OCI-LY3 (cell line): ENCODE measurements around the gene TAPBP.

Experiments used
- H2AFZ ChIP-seq: fragments of 200-600, 300-600 bp; shearing (Covaris generic); 2 replicates; pipeline ENCODE4 v1.6.0; 2014; ENCODE audit warnings: antibody characterized with exemption, low read depth, low read length
- H3K27ac ChIP-seq: fragments of 200-600, 300-600 bp; sonication (generic); 2 replicates; pipeline ENCODE4 v1.5.1; 2014; ENCODE audit warnings: mild to moderate bottlenecking, low read length, moderate library complexity, mixed read lengths
- H3K27me3 ChIP-seq: fragments of 200-600, 300-600 bp; sonication (generic); 2 replicates; pipeline ENCODE4 v1.6.1; 2014; ENCODE audit warnings: low read depth, low read length, mixed read lengths
- H3K36me3 ChIP-seq: fragments of 200-600, 300-600 bp; sonication (generic); replicated peaks from 2 replicates; pipeline ENCODE3; 2014; ENCODE audit warnings: low read depth, low read length, mixed read lengths
- H3K4me1 ChIP-seq: fragments of 300-600, 200-600 bp; sonication (generic); 2 replicates; pipeline ENCODE4 v1.6.1; 2014; ENCODE audit warnings: low read length, mixed read lengths
- H3K4me2 ChIP-seq: fragments of 200-600, 300-600 bp; sonication (generic); 2 replicates; pipeline ENCODE4 v1.6.1; 2014; ENCODE audit warnings: low read length, mixed read lengths
- H3K4me3 ChIP-seq: fragments of 300-600, 200-600 bp; sonication (generic); 2 replicates; pipeline ENCODE4 v1.5.1; 2014; ENCODE audit warnings: antibody characterized with exemption, mild to moderate bottlenecking, low read length, moderate library complexity
- H3K79me2 ChIP-seq: fragments of 300-600, 200-600 bp; shearing (Covaris generic); 2 replicates; pipeline ENCODE4 v1.6.1; 2014; ENCODE audit warnings: mild to moderate bottlenecking, low read length, mixed read lengths
- H3K9ac ChIP-seq: fragments of 300-600, 200-600 bp; shearing (Covaris generic); 2 replicates; pipeline ENCODE4 v1.6.0; 2014; ENCODE audit warnings: mild to moderate bottlenecking, low read length, moderate library complexity
- H3K9me3 ChIP-seq: fragments of 200-600, 300-600 bp; shearing (Covaris generic); 2 replicates; pipeline ENCODE4 v1.6.1; 2014; ENCODE audit warnings: low read length, mixed read lengths; ENCODE audit not compliant: insufficient read depth
- H4K20me1 ChIP-seq: fragments of 200-600, 300-600 bp; sonication (generic); 2 replicates; pipeline ENCODE4 v1.6.1; 2016; ENCODE audit warnings: low read length, mixed read lengths; ENCODE audit not compliant: insufficient read depth
- EZH2phosphoT487 ChIP-seq: fragments of 200-600 bp; shearing (Covaris generic); IDR thresholded peaks from 2 replicates; pipeline ENCODE4 v1.6.1; 2018; ENCODE audit warnings: antibody characterized with exemption, mixed run types, low read depth
- TF ChIP-seq, protein P1 (sequence below): fragments of 200-600, 300-600 bp; sonication (generic); IDR thresholded peaks from 2 replicates; pipeline ENCODE4 v1.5.1; 2014; ENCODE audit warnings: antibody characterized with exemption, low read length, low read depth

Gene TAPBP

DNA sequence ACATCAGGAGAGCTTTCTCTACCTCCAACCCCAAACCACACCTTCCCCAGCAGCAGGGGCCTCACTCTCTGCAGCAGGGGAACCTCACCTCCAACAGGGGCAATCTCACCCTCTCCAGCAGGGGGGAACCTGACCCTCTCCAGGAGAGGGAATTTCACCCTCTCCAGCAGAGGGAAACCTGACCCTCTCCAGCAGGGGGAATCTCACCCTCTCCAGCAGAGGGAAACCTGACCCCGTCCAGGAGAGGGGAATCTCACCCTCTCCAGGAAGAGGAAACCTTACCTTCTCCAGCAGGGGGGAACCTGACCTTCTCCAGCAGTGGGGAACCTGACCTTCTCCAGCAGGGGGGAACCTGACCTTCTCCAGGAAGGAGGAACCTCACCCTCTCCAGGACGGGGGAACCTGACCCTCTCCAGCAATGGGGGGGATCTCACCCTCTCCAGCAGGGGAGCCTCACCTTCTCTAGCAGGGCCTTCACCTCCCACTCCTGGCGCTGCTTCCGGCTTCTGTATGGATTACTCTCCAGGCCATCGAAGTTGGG, 33.8 kb downstream of the TAPBP start:
- Histone ChIP-seq H2AFZ (no peak overlapping the region), H3K79me2 (peaks cover 9% of the 10 kb centered on the region), H3K9me3 (no peaks in the 10 kb centered on the region), H3K9ac (no peak overlapping the region), H3K4me1 (peaks cover 24% of the 10 kb centered on the region), H3K27ac (no peak overlapping the region), H3K4me3 (no peak overlapping the region), H3K36me3 (peaks cover 17% of the 10 kb centered on the region), H3K4me2 (no peak overlapping the region), H4K20me1 (peaks cover 17% of the 10 kb centered on the region), H3K27me3 (no peaks in the 10 kb centered on the region)
- no peak for TF ChIP-seq EZH2phosphoT487
- TF ChIP-seq, protein P1, sequence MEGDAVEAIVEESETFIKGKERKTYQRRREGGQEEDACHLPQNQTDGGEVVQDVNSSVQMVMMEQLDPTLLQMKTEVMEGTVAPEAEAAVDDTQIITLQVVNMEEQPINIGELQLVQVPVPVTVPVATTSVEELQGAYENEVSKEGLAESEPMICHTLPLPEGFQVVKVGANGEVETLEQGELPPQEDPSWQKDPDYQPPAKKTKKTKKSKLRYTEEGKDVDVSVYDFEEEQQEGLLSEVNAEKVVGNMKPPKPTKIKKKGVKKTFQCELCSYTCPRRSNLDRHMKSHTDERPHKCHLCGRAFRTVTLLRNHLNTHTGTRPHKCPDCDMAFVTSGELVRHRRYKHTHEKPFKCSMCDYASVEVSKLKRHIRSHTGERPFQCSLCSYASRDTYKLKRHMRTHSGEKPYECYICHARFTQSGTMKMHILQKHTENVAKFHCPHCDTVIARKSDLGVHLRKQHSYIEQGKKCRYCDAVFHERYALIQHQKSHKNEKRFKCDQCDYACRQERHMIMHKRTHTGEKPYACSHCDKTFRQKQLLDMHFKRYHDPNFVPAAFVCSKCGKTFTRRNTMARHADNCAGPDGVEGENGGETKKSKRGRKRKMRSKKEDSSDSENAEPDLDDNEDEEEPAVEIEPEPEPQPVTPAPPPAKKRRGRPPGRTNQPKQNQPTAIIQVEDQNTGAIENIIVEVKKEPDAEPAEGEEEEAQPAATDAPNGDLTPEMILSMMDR, result peak; percentile 32

DNA sequence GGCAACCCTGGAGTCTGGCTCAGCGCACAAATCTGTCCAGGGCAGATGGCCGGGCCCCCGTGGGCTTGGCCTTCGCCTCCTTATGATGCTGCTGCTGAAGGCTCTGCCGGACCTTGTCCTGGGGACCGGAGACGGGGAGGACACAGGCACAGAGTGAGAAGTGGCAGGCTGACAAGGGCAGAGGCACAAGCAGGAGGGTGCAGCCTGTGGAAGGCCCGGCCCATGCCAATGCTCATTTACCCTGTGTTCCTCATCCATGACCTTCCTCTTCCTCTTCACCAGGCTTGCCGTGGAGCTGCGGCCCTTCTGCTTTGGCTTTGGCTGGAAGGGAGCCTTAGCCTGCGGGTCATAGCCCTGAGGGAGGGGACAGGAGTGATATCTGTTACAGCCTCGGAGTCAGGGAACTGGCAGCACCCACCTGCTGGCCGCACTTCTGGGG, 34.6 kb downstream of the TAPBP start:
- Histone ChIP-seq H3K27me3 (no peaks in the 10 kb centered on the region), H3K4me3 (no peak overlapping the region), H4K20me1 (peaks cover 24% of the 10 kb centered on the region), H3K36me3 (peaks cover 25% of the 10 kb centered on the region), H3K27ac (no peak overlapping the region), H2AFZ (no peak overlapping the region), H3K9ac (no peak overlapping the region), H3K9me3 (no peaks in the 10 kb centered on the region), H3K4me1 (peaks cover 32% of the 10 kb centered on the region), H3K79me2 (peaks cover 16% of the 10 kb centered on the region), H3K4me2 (no peak overlapping the region)
- no peak for TF ChIP-seq EZH2phosphoT487
- TF ChIP-seq, protein P1, result no peak

DNA sequence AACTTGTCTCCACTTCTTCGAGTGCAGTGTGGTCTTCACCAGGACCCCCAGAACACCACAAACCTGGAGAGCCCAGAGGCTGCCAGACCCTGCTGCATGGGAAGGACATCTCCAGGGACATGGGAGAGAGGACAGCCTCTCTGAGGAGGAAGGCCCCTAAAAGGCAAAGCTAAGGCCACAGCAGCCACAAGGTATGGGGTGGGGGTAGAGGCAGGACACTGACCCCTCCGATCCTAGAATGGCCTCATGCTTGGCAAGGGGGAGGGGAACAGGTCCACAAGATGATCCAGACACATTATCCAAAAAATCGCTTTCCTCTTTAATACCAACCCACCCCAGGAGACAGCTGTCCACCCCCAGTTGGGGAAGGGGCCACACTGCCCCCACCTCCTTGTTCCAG, 35.1 kb downstream of the TAPBP start:
- Histone ChIP-seq H3K36me3 (peaks cover 29% of the 10 kb centered on the region), H3K9me3 (no peaks in the 10 kb centered on the region), H3K4me2 (no peak overlapping the region), H4K20me1 (peaks cover 29% of the 10 kb centered on the region), H3K27me3 (no peaks in the 10 kb centered on the region), H2AFZ (no peak overlapping the region), H3K4me3 (no peak overlapping the region), H3K4me1 (peaks cover 37% of the 10 kb centered on the region), H3K9ac (no peak overlapping the region), H3K27ac (no peak overlapping the region), H3K79me2 (peaks cover 21% of the 10 kb centered on the region)
- TF ChIP-seq, protein P1, result no peak
- no peak for TF ChIP-seq EZH2phosphoT487

DNA sequence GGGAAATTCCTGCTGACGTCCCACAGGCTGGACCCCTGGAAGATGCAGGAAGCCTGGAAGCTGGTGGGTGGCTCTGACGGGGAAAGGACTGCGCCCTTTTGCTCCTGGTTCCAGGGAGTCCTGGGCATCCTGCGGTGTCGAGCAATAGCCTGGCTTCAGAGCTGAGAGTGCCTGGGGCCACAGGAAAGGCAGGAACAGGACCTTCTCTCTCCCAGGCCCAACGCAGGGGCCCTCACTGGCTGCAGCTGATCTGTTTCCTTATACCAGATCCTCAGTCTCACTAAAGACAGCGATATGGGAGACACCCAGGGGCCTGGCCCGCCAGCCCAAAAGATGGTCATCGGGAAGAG, 35.5 kb downstream of the TAPBP start:
- Histone ChIP-seq H3K4me3 (no peak overlapping the region), H3K9me3 (no peaks in the 10 kb centered on the region), H4K20me1 (peaks cover 33% of the 10 kb centered on the region), H3K27me3 (no peaks in the 10 kb centered on the region), H2AFZ (no peak overlapping the region), H3K4me1 (peaks cover 41% of the 10 kb centered on the region), H3K27ac (peak overlapping the region; percentile 89; the same call in 1 of the 2 replicates), H3K4me2 (no peak overlapping the region), H3K79me2 (peaks cover 25% of the 10 kb centered on the region), H3K9ac (no peak overlapping the region), H3K36me3 (peaks cover 34% of the 10 kb centered on the region)
- TF ChIP-seq, protein P1, result no peak
- no peak for TF ChIP-seq EZH2phosphoT487
